Nephron progenitor cell (in vitro differentiated cells): ENCODE measurements around the gene TIMP4.

Source experiments
- DNase-seq: peaks from one replicate; pipeline ENCODE4 v3.0.0; 2021
- H3K27ac Mint-ChIP-seq: 2 replicates; pipeline ENCODE4 v1.8.0; 2021; ENCODE audit warnings: mild to moderate bottlenecking, moderate library complexity, mixed read lengths
- H3K27me3 Mint-ChIP-seq: 2 replicates; pipeline ENCODE4 v1.8.0; 2021; ENCODE audit warnings: mild to moderate bottlenecking, low read depth, mixed read lengths; ENCODE audit not compliant: poor library complexity
- H3K36me3 Mint-ChIP-seq: 2 replicates; pipeline ENCODE4 v1.8.0; 2021; ENCODE audit warnings: low read depth, mixed read lengths
- H3K4me1 Mint-ChIP-seq: 2 replicates; pipeline ENCODE4 v1.8.0; 2021; ENCODE audit warnings: mixed read lengths
- H3K4me3 Mint-ChIP-seq: 2 replicates; pipeline ENCODE4 v1.8.0; 2021; ENCODE audit warnings: mild to moderate bottlenecking, moderate library complexity, mixed read lengths
- H3K9me3 Mint-ChIP-seq: 2 replicates; pipeline ENCODE4 v1.8.0; 2021; ENCODE audit warnings: mild to moderate bottlenecking, moderate library complexity, mixed read lengths
- CTCF ChIP-seq: fragments of 200-600 bp; sonication (generic); IDR thresholded peaks from 2 replicates; pipeline ENCODE4 v1.5.0; 2021; ENCODE audit warnings: antibody characterized with exemption

Gene TIMP4

DNA sequence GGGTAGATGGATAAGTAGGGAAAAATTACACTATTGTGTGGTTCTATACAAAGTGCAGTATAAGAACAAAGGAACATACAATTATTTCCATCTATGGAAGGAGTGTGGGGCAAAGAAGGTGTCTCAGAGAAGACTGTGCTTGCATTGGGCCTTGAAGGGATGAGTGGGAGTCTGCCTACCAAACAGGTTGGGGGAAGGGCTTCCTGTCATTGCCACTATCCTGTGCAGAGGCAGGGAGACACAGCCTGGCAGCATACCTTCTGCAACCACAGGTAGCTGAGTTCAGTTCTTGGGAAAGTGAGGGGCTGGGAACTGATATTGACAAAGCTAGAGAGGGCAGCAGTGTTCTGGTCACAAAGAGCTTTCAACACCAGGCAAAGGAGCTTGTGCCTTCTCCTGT lies 3.4 kb downstream of the TIMP4 start:
- no peaks in the 10 kb centered on the region for H3K36me3 Mint-ChIP-seq
- peaks cover 7% of the 10 kb centered on the region for H3K27me3 Mint-ChIP-seq
- peaks cover 22% of the 10 kb centered on the region for H3K4me1 Mint-ChIP-seq
- no peak overlapping the region for H3K27ac Mint-ChIP-seq
- TF ChIP-seq CTCF = no peak
- no peak overlapping the region for H3K4me3 Mint-ChIP-seq
- H3K9me3 Mint-ChIP-seq = no peaks in the 10 kb centered on the region
- DNase-seq = no peak

DNA sequence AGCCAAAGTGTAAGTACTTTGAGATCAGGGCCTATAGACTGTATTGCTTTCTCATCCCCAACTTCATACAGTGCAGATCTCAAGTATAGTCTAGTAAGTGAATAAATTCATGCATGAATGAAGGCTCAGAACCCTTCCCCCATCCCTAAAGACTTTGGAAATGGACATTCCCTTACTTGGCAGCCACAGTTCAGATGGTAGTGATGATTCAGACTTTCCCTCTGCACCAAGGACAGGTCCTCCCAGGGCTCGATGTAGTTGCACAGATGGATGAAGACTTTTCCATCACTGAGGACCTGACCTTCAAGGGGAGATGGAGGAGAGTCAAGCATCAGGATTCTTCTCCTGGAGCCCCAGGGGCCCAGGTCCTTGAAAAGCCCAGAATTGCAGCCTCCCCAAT lies 4.6 kb downstream of the TIMP4 start:
- Mint-ChIP-seq H3K9me3 (no peaks in the 10 kb centered on the region), H3K4me1 (peaks cover 21% of the 10 kb centered on the region), H3K27ac (no peak overlapping the region), H3K27me3 (peaks cover 7% of the 10 kb centered on the region), H3K36me3 (no peaks in the 10 kb centered on the region), H3K4me3 (no peak overlapping the region)
- no peak for DNase-seq
- TF ChIP-seq CTCF = no peak

- Mint-ChIP-seq H3K36me3 (no peaks in the 10 kb centered on the region), H3K4me1 (peaks cover 17% of the 10 kb centered on the region), H3K4me3 (no peak overlapping the region), H3K9me3 (no peaks in the 10 kb centered on the region), H3K27ac (peak overlapping the region; percentile 11), H3K27me3 (peaks cover 11% of the 10 kb centered on the region)
- no peak for DNase-seq
- TF ChIP-seq CTCF = no peak
Measured at GRCh38 chr3:12150112-12150511, 8.6 kb downstream of the TIMP4 start.

GRCh38 chr3:12149029-12149428 lies 9.7 kb downstream of the TIMP4 start:
- Mint-ChIP-seq H3K9me3 (no peaks in the 10 kb centered on the region), H3K4me1 (peaks cover 17% of the 10 kb centered on the region), H3K27ac (no peak overlapping the region), H3K27me3 (peaks cover 10% of the 10 kb centered on the region), H3K36me3 (no peaks in the 10 kb centered on the region), H3K4me3 (no peak overlapping the region)
- DNase-seq = no peak
- no peak for TF ChIP-seq CTCF

DNA sequence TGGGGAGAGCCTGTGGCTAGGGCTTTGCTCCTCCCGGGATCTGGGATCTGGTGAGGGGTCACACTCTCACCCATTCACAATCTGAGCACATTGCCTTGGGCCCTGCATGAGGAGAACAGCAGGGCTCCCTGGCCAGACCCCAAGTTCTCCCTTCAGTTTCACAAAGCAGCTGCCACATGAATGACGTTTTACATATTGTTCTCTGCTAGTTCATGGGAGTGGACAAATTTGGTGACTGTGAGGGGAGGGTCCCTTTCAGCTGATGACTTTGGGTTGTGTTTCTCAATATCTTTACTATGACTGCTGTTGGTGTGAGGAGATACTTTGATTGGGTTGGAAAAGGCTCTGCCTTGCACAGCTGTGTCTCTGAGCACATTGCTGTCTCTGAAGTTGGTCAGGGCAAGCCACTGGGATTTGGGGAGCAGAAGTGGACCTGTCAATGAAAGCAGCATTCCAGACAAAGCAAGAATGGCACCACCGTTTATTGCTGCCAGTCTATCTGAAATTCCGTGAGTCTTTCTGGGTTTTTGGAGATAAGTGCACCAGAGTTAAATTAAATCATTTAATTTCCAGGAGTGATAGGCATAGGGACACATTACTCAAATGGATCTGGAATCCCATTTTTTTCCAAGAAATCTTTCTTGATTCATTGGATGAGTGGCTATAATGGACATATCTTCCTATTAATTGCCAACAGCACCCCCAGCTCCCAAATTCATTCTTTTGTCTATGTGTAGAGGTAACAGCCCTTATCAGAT lies 10.3 kb downstream of the TIMP4 start:
- H3K9me3 Mint-ChIP-seq = no peaks in the 10 kb centered on the region
- peaks cover 6% of the 10 kb centered on the region for H3K27me3 Mint-ChIP-seq
- DNase-seq = no peak
- H3K4me3 Mint-ChIP-seq = no peak overlapping the region
- no peak overlapping the region for H3K27ac Mint-ChIP-seq
- H3K4me1 Mint-ChIP-seq = peaks cover 17% of the 10 kb centered on the region
- no peaks in the 10 kb centered on the region for H3K36me3 Mint-ChIP-seq
- no peak for TF ChIP-seq CTCF
